NCI-H146 (cell line): ENCODE results near the gene NDUFS4.
"Not testable (repeated sequence)": the region's sequence is repeated elsewhere in the genome, so short reads cannot be mapped to it uniquely, and the experiment has no call there.

ENCODE experiments used
- DNase-seq: peaks from one replicate; lab custom pipeline; 2025; lab: John Stamatoyannopoulos, UW

NDUFS4 gene

GRCh38 chr5:53575101-53575500 lies 14.7 kb downstream of the NDUFS4 start:
- DNase-seq, result no peak

GRCh38 chr5:53575831-53576230 lies 15.4 kb downstream of the NDUFS4 start:
- DNase-seq, result no peak

GRCh38 chr5:53576674-53577073 lies 16.2 kb downstream of the NDUFS4 start:
- no peak for DNase-seq

GRCh38 chr5:53578854-53579253 lies 18.4 kb downstream of the NDUFS4 start:
- no peak for DNase-seq

- DNase-seq, result no peak
Measured at GRCh38 chr5:53580547-53580946, 20.1 kb downstream of the NDUFS4 start.

- no peak for DNase-seq
Measured at GRCh38 chr5:53582225-53582624, 21.8 kb downstream of the NDUFS4 start.

- no peak for DNase-seq
Measured at GRCh38 chr5:53590759-53591158, 30.3 kb downstream of the NDUFS4 start.

GRCh38 chr5:53594419-53594818 lies 34.0 kb downstream of the NDUFS4 start:
- no peak for DNase-seq

GRCh38 chr5:53597894-53598293 lies 37.5 kb downstream of the NDUFS4 start:
- DNase-seq, result no peak

- no peak for DNase-seq
Measured at GRCh38 chr5:53601570-53601969, 41.1 kb downstream of the NDUFS4 start.

- DNase-seq, result no peak
Measured at GRCh38 chr5:53603009-53603687, 42.7 kb downstream of the NDUFS4 start.

GRCh38 chr5:53604309-53604708 lies 43.9 kb downstream of the NDUFS4 start:
- DNase-seq, result no peak

GRCh38 chr5:53607886-53608285 lies 47.4 kb downstream of the NDUFS4 start:
- DNase-seq, result no peak

- not testable (repeated sequence) for DNase-seq
Measured at GRCh38 chr5:53608897-53609296, 48.5 kb downstream of the NDUFS4 start.

- DNase-seq, result no peak
Measured at GRCh38 chr5:53613061-53613460, 52.6 kb downstream of the NDUFS4 start.

GRCh38 chr5:53613536-53613935 lies 53.1 kb downstream of the NDUFS4 start:
- DNase-seq, result no peak

- DNase-seq, result no peak
Measured at GRCh38 chr5:53614376-53614885, 54.0 kb downstream of the NDUFS4 start.

GRCh38 chr5:53616939-53617549 lies 56.6 kb downstream of the NDUFS4 start:
- no peak for DNase-seq

GRCh38 chr5:53631251-53631650 lies 70.8 kb downstream of the NDUFS4 start:
- DNase-seq, result no peak

- DNase-seq, result no peak
Measured at GRCh38 chr5:53642061-53642460, 81.6 kb downstream of the NDUFS4 start.

GRCh38 chr5:53643445-53643844 lies 83.0 kb downstream of the NDUFS4 start:
- no peak for DNase-seq

GRCh38 chr5:53645078-53645477 lies 84.6 kb downstream of the NDUFS4 start:
- DNase-seq, result no peak

- DNase-seq, result no peak
Measured at GRCh38 chr5:53649352-53649751, 88.9 kb downstream of the NDUFS4 start.

GRCh38 chr5:53660573-53660972 lies 100.1 kb downstream of the NDUFS4 start:
- DNase-seq, result not testable (repeated sequence)
